Measurements from ENCODE around the gene SLC16A13.

SLC16A13 gene

DNA sequence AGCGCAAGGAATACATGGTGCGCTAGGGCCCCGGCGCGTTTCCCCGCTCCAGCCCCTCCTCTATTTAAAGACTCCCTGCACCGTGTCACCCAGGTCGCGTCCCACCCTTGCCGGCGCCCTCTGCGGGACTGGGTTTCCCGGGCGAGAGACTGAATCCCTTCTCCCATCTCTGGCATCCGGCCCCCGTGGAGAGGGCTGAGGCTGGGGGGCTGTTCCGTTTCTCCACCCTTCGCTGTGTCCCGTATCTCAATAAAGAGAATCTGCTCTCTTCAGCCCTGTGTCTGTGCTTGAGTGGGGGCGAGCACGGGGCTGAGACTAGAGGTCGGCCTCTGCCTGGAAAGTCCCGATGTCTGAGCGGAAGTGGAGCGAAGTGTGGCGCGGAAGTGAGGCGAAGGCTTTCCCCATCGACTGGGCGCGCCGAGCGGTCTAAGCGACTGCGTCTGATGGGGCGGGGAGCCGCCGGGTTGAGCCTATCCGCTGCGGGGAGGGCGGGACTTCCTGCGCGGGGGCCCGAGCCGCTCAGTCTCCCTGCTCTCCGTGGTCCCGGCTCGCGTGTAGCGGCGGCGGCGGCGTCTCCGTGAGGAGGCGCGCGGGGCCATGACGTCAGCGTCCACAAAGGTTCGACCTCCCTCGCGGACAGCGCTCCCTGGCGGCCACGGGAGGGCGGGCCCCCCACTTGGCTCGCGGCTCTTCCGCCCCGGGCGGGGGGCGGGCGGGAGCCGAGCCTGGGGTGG, 21.4 kb upstream of the SLC16A13 start:
- DNase-seq: peak; percentile 83

DNA sequence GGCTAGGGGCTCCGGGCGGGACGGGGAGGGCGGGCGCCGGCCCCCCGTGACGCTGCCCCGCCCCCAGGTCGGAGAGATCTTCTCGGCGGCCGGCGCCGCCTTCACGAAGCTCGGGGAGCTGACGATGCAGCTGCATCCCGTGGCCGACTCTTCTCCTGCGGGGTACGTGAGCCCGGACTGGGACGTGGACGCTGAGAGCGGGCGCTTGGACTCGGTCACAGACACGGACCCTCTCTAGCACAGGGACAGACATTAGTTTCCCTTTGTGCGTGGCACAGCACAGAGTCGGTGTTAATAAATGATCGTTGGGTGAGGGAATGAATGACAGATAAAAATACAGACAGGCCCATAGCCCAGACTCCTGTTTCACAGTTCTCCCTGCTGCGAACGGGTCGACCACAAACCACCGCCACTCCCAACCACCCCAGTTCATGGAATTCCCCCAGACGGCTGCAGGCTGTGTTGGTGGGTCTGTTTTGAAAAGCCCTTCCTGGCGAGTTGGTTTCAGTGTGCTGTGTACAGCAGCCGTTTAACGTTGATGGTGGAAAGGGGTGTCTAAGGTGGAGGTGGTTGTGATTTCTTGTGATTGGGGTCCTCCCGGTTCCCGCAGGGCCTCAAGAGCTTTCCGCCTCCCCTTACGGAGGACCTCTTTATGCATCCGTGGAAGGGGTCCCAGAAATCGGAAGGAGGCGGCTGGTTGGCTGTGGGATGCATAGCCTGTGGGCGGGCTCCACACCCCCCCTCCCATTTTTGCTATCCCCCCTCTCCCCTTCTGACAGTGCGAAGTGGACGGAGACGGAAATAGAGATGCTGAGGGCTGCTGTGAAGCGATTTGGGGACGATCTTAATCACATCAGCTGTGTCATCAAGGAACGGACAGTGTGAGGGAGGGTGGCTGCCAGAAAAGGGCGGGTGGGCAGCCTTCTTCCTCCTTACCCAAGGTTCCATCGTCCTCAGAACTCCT, 20.5 kb upstream of the SLC16A13 start:
- DNase-seq: no peak

DNA sequence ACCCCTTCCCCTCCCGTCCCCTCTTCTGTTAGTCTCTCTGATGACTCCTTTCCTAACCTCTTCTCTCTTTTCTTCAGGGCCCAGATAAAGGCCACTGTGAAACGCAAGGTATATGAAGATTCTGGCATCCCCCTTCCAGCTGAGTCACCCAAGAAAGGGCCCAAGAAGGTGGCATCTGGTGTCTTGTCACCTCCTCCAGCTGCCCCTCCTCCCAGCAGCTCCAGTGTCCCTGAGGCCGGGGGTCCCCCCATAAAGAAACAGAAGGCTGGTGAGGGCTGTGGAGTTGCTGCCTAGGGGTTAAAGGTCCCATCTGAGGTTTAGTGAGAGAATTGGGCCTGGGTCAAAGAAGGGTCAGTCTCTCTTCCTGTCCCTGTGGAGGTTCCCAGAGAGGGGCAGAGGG, 19.4 kb upstream of the SLC16A13 start:
- no peak for DNase-seq

GRCh38 chr17:7016886-7017826, 18.7 kb upstream of the SLC16A13 start:
- DNase-seq: no peak

GRCh38 chr17:7017827-7018200, 18.0 kb upstream of the SLC16A13 start:
- DNase-seq: no peak

- no peak for DNase-seq
Observed at GRCh38 chr17:7018331-7018964, 17.4 kb upstream of the SLC16A13 start.

DNA sequence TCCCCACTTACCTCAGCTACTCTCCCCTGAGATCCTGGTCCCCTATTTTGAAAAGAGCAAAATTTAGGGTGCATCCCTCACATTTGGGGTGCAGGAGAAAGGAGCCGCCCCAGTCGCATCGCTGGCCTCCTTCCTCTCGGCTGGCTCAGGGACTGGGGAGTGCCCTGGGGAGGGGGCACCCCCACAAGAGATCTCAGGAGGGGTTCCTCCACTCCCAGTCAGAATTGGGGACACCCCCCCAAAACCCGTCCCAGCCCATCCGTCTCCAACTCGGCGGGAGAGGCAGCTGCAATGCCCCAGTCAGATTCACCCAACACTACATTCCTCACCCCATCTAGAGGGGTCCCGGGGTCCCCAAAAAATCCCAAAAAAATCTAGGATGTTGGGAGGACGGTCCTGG, 16.4 kb upstream of the SLC16A13 start:
- no peak for DNase-seq

DNA sequence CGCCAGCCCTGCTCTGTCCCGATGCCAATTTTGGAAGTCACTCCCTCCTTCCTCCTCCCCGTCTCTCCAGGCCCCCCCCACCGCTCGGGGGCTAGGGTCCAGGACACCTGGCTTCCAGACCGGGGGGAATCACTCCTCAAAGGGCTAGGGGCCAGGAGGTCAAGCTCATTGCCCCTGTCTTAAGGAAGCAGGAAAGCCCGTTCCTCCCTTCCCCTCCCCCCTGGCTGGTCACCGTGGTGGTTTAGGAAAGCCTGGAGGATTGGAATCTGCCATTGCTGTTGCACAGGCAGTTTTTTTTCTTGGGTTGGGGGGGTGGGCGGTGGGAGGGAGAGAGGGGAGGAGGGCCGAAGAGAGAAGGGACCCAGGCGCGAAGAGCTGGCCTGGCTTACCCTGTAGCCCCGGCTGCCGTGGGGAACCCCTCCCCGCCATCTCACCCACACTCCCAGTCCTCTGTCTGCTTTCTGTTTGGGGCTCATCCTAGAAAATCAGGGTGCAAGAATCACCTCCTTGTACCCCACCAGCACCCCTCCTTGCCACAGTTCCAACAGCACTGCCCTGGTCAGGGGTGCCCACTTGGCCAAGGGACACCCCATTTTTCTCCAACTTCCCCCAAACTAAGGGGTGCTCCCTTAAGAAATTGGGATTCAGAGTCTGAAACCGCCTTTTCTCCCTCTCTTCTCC, 15.8 kb upstream of the SLC16A13 start:
- DNase-seq: no peak

GRCh38 chr17:7020894-7021664, 14.7 kb upstream of the SLC16A13 start:
- DNase-seq: no peak

DNA sequence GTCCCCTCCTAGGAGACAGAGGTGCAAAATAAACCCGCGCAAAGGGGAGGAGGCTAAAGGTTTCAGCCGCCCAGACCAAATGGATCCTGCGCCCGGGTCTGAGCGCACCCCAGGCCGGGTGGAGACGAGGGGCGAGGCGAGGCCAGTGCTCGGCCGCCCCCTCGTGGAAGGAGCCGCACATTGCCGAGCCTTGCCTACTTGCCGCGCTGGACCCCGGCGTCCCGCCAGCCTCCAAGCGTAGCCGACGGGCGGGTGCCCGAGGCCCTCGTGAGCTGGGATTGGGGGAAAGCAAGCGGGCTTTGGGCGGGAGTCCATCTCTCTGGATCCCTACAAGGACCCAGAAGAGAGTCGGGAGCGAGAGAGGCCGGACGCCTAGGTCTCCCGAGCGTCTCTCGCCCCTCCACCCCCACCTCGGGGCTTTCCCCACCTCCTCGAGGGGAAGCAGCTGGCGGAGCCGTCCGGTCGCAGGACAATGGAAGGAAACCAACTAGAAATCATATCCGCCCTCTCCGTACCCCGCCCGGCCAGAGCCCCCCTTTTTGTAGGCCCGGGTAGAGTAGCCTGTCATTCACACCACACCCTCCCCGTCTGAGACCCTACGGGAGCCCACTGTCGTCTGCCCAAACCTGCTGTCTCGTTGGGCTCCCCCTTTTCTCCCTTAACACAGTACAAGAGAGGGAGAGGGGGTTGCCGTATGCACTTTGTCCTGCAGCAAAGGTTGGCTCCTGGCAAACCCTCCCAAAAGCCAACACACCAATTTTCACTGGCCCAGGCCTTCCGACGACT, 13.6 kb upstream of the SLC16A13 start:
- peak; percentile 25 for DNase-seq

GRCh38 chr17:7022781-7023571, 12.8 kb upstream of the SLC16A13 start, which contains the start of gene BCL6B:
Gene BCL6B, plus strand, starts transcription at chr17:7023050. Its CDS starts 622 bp downstream, at chr17:7023672.
- no peak for DNase-seq

- DNase-seq: no peak
Observed at GRCh38 chr17:7023576-7024401, 12.0 kb upstream of the SLC16A13 start.

GRCh38 chr17:7024402-7024785, 11.4 kb upstream of the SLC16A13 start:
- no peak for DNase-seq

GRCh38 chr17:7025245-7025644, 10.6 kb upstream of the SLC16A13 start:
- no peak for DNase-seq

GRCh38 chr17:7026471-7027115, 9.2 kb upstream of the SLC16A13 start:
- no peak for DNase-seq

- no peak for DNase-seq
Observed at GRCh38 chr17:7027335-7027734, 8.5 kb upstream of the SLC16A13 start.

GRCh38 chr17:7029096-7029495, 6.7 kb upstream of the SLC16A13 start:
- no peak for DNase-seq

DNA sequence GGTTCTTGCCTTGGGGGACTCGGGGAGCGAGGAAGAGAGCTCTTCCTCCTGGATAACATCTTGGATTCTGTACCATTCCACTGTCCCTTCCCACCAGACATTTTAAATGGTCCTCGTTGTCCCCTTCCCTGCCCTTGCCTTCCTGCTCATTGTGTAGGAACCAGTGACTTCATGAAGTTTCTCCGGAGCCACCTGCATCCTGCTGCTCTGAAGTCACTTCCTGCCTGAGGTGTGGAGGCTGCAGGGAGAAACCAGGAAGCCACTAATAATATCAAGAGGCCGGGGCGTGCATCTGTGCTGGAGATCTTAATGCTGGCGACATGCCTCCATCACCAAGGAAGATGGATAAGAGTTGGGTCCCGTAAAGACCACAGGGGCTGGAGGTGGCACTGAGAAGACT, 6.2 kb upstream of the SLC16A13 start:
- DNase-seq: peak; percentile 17

All from GF-D8 (cell line).